Astrocyte of the hippocampus (primary cell): Measurements from ENCODE around the gene SLC6A12.
"Not testable (repeated sequence)": the region's sequence is repeated elsewhere in the genome, so short reads cannot be mapped to it uniquely, and the experiment has no call there.

ENCODE experiments used
- DNase-seq: peaks from one replicate; pipeline ENCODE4 v3.0.0; 2011; ENCODE audit warnings: low read depth, low spot score

Gene SLC6A12

DNA sequence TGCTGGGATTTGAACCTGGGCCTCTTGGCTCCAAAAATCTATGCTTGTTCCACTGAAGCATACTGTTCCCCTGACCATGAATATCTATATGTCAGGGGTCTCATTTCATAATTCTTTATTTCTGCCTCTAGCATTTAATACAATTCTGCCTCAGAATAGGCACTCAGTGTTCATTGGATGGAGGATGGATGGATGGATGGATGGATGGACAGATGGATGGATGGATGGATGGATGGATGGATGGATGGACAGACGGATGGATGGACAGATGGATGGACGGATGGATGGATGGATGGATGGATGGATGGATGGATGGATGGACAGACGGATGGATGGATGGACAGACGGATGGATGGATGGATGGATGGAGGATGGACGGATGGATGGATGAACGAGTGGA is 3.1 kb upstream of the SLC6A12 start:
- not testable (repeated sequence) for DNase-seq

DNA sequence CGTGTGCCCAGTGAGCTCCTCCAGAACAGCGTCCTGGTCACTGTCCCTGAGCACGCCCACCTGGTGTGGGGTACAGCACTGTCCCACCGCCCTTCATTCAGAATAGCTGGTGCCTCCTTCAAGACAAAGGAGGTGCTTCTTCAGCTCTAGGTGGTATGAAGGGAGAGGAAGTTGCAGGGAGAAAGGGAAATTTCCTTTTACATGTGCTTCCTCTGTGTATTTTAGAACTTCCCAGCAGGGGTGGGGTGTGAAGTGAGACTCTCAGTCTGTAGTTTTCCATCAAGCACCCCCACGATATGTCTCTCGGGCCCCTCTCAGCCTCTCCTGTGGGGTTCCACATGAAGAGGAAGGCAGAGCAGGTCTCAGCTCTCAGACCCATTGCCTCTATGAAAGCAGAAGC is 1.2 kb upstream of the SLC6A12 start:
- DNase-seq, result no peak

DNA sequence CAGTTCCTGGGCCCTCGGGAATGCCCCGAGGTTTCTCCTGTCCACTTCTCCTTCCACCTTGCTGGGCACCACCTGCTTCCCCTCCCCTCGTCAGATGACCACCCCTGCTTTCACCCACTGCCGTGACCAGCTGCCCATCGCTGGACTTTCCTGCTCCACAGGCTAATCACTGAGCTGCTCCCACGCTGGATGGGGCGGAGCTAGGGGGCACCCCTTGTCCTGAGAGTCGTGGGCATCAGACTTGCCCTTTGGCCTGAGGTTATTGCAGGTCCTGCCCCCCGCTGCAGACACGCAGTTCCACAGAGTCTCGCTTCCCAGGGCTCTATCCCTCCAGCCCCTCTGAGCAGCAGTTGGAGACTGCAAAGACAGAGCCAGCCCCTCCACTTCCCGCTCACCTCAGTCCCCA is 427 bp downstream of the SLC6A12 start:
- no peak for DNase-seq

DNA sequence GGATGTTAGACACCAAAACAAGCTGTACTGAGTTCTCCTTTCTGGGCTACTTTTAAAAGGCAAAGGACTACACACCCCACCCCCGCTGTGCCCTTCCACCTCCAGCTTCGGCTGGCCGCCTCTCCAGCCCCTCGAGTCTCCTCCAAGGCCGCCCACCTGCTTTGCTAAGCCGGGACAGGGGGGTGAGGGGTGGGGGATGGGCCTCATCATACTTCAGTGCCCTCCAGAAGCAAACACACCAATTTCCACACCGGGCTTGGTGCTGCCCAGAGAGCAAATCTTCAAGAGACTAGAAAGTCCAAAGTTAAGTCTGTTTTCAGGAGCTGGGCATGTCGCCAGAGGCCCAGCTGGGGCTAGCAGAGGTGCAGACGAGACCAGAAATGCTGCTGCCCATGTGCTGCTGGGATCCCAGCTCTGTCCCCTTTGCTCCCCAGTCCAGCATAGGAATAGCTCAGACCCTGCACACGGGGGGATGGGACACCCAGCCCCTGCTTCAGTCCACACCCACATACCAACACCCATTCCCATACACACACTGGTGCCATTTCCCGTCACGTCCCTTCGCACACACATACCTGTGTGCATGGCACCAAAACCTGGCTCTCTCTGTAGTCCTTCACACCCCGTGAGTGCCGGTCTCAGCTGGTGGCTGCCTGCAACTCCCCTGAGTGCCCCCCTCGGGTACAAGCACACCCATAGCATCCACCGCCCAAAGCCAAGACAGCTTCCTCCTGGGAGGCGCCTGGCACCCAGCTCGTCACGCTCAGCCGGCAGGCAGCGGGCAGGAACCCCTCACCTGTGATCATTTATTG is 1.0 kb downstream of the SLC6A12 start:
- DNase-seq, result no peak

DNA sequence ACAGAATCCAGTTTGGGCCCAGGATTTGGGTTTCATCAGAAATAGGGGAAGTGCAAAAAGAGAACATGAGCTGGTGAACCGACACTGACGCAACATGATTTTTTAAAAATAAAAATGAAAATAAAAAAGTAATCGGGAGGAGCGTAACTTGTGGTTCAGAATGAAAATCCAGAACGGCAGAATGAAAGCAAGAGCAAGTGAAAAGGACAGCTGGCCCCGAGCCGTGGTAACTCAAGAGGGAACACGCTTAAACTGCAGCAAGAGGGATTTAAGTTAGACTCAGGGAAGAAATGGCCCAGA is 1.6 kb downstream of the SLC6A12 start:
- DNase-seq, result no peak

DNA sequence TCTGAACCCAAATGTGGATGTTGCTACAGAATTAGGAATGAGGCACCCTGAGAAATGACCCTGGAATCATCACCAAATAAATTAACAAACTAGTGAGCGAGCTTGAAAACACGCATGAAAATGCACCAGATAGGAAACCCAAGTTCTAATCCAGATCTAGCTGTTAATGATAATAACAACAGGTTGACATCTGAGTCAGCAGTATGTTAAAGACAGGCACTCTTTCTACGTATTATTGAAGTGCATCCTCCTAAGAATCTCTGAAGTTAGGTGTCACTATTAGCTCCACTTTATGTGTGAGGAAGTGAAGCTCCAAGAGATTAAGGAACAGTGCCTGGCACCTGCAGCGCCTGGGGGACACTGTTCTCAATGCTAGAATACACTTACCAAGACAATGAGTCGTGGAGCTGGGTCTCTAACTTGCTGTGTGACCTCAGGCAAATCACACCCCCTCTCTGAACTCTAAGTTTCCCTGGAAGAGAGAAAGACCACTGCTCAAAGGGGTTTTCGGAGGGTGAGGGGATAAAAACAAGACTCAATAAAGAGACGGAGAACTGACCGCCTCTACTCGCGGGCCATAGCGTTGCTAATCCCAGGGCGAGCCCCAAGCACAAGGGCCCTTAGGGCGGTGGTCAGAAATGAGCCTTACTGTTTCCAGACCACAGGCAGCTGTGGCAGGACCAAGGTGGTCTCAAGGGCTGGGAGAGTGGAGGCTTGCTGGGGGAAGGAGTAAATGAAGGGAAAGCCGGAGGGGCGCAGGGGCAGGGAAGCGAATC is 2.1 kb downstream of the SLC6A12 start:
- no peak for DNase-seq

DNA sequence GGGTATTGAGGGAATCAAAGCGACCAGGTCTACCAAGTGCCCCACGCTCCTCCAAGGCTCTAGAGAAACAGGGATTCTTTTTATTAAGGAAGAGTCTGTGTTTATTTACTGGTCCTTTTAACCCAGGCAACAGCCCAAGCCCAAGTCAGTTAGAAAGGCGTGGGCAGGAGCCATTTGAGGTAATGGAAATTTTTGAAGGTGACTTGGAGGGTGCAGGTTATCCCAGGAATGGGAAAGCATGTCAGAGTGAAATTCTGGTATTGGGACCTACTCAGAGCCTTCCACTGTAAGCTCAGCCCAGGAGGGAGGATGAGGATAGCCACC is 2.9 kb downstream of the SLC6A12 start:
- DNase-seq, result no peak

DNA sequence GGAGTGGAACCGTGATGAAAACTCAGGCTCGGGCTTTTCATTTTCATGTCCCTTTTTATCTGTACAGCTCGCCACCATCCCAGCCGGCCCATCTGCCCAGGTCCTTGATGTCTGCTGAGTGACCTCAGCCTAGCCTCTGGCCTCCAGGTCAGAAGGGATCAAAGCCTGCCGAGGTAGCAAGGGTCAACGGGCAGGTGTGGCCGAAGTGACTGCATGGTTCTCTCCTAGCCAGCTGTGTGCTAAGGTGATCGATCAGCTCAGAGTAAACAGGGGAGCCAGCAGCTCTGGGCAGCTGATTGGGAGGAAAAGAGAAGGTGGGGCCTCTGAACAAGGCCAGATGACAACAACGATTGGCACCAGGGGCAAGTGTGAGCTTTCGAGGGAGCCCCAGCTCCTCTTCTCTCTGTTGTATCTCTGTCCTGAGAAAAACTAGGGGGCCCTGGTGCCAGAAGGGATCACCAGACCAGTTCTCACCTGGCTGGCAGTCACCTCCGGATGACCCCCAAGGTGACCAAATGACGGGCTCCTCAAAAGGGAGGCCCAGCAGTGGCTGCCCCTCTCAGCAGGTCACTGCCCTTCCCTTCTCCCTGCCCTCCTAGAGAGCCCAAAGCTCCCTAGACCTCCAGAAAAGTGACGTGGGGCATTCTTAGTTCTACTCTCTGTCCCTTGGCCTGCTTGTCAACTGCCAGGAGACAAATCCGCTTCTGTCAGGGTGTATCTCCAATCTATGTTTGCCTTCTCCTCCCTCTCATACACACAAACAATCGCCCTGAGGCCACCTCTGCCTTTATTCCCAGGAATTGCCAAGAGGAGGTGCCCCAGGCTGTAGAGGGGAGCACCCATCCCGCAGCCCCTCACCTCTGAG is 3.4 kb downstream of the SLC6A12 start:
- no peak for DNase-seq

DNA sequence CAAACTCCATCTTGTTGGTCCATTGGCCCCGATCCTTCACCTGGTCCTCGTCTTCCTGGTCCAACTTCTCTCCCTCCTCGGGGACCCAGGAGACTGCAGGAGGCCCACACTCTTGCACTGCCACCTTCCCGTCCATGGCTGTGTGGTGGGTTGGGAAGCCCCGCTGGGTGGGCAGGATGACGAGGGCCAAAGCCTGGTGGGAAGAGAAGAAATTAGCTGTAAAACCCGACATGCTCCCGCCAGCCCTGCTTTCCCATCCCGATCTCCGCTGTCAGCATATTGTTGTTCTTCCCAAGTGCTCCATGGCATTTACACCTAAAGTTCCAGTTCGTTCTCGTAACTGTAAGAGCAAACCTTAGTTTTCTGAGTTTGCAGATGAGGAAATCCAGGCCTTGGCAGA is 4.1 kb downstream of the SLC6A12 start:
- DNase-seq, result no peak

DNA sequence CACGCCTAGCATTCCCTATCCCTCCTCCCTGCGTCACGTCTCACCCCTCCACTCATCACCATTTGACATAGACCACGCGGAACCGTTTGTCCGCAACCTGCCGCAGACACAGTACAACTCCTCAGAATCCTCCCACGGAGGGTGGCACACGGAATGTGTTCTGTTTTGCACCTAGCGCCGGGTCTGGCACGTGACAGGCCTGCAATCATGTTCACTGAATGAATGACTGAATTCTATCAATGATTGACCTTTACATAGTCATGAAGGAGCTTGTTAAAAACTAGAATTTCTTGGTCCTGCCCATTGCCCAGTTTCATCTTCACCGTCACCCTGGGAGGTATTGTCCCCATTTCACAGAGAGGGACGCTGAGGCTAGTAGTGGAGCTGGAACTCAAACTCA is 4.7 kb downstream of the SLC6A12 start:
- DNase-seq, result no peak

DNA sequence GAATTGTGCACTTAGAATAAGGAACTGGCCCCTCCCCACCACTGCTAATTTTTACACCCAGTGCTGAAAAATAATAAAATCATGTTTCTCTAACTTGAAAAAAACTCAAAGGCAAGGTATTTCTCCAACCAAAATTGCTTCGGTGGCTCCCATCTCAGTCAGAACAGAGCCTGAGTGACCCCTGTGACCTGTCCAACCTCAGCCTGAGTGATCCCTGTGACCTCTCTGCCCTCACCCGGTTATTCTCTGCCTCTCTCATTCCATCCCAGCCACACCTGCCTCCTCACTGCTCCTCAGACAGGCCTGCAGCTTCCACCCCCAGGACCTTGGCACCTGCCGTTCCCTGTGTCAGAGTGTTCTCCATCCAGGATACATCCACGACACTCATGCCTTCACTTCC is 5.1 kb downstream of the SLC6A12 start:
- DNase-seq, result no peak

DNA sequence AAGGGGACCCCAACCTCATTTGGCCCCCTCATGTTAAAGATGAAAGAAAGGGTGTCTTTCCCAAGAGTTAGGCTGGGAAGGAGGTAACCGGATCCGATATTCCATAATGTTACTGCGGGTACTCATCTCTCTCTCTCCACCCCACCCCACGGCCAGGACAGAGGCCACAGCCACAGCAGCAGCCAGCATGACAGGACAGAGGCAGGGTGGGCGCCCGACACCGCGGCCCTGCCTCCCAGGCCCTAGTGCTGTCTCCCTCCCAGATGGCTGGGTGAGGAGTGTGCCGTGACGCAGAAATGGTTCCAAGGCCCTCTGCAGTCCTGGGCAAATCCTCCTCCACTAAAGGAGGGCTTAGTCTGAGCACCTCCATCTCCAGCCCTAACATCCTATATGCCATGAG is 6.2 kb downstream of the SLC6A12 start:
- no peak for DNase-seq

DNA sequence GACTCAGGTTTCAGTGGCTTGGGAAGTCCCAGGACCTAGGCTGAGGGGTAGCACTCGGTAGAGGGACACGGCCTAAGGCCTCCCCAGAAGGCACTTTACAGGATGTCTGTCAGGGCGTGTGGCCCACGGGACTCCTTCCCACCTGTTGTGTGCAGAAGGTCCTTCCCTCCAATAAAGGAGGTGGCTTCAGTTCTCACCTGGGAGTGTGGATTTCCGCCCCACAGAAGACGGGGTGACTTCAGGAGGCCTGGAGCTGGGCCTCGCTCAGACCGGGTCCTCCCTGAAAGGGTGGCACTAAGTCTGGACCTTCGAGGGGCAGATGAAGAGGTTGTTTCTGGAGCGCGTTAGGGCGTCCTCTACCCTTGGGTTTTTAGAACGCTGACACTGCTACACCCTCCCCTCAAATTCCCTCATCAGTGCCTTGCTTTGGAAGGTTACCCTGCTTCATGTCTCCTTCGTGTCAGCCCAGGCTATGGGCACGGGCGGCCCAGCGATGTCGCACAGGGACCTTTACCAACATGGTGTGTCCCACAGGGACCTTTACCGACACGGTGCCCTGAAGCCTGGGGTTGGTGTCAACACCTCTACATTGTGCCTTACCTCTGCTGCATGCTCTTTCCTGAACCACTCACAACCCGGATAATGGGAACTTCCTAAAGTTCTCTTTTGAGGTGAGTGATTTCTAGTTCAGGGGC is 7.1 kb downstream of the SLC6A12 start:
- no peak for DNase-seq

DNA sequence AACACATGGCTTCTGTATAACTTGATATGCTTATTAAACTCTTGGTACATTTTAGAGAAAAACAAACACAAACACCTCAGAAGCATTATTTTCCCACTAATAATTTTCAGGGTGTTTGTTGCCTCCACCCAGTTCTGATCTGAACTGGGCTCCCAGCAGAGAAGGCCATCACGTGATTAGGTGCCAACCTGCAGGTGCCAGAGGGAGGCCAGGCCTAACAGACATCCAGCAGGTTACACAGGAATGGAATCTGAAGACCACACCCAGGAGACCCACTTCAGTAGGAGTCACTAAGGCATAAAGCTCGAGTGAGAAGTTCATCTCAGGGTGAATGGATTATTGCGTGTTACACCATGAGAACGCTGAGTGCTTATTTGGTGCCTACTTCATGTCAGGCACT is 8.9 kb downstream of the SLC6A12 start:
- DNase-seq, result no peak

DNA sequence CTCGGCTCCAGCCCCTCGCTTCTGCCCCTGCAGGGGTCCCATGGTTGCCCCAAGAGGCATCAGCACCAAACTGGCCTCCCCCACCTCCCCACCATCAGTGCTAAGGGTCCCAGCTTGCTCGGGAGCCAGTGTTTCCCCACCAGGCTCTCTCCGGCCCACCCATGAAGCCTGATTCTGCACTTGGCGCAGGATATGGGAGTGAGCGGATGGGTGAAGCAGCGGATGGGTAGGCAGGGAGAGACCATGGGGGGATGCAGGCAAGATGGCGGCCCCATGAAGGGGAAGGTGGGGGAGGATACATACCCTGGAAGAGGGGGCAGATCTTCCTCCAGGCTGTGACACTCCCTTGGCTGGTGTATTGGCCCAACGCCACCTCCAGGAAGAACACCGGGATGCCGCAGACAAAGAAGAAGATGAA is 9.7 kb downstream of the SLC6A12 start:
- no peak for DNase-seq

DNA sequence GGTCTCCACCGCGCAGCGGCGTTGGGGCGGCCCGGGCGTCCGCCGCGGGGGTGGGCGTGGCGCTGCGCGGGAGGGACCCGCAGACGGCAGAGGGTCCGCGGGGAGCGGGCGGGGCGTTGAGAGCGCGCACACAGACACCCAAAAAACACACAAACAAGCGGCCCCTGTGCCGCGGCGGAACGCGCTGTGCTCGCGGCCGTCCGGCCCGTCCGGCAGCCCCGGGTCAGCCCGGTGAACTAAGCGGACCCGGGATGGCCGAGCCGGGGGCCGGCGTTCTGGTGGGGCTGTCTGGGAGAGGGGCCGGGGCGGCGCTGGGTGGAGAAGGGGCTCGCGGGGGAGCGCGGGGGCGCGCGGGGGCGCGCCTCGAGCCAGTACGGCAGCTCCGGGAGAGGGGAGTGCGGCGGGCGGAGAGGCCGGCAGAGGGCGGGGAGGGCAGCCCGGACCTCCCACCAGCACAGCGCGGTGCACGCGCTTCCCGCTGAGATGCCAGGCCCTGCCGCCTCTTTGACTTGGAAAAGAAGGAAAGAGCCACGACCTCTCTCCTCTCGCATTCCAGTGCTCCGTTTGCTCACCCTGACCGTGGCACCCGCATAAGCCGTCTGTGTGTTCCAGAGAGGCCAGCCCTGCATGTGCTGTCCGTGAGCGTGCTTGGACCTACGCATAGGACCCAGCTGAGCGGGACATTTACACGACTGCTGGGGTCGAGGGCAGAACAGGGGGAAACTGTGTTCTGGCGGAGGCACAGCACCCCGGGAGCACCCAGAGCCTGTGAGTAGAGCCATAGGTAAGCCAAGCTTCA is 10.3 kb downstream of the SLC6A12 start:
- peak; percentile 52 for DNase-seq

DNA sequence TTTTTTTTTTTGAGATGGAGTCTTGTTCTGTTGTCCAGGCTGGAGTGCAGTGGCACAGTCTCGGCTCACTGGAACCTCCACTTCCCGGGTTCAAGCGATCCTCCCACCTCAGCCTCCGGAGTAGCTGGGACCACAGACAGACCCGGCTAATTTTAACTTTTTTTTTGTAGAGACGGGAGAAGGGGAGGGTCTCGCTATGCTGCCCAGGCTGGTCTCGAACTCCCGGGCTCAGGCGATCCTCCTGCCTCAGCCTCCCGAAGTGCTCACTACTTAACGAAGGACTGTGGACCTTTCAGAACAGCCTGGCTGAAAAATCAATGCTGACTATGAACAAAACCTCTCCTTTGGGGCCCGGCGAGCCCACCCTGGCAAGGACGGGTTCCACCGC is 10.9 kb downstream of the SLC6A12 start:
- DNase-seq, result no peak

DNA sequence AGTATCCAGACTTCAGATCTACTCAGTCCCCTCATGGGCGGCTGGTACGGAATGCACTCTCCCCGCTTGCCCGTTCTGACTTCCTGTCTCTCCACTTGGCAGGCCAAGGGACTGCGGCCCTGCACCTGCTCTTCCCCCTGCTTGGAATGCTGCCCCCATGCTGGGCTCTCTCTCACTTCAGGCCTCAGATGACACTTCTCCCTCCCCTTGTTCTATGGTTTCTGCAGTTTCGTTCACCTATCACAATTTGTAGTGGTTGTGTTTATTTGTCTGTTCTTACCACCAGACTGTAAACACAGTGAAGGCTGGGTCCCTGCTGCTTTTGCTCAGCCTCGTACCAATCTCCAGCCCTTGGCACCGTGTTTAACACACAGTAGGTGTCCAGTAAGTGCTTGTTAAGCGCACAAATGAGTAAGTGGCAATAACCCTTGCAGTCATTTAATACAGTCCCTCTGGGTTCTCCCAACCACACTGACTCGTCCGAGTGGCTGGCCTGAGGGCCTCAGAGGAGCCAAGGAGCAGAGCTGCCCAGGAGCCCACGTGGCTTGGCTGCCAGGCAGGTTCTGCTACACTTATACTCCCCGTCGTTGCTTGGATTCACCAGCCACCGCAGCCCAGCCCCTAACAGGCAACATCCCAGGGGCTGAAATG is 11.8 kb downstream of the SLC6A12 start:
- no peak for DNase-seq

DNA sequence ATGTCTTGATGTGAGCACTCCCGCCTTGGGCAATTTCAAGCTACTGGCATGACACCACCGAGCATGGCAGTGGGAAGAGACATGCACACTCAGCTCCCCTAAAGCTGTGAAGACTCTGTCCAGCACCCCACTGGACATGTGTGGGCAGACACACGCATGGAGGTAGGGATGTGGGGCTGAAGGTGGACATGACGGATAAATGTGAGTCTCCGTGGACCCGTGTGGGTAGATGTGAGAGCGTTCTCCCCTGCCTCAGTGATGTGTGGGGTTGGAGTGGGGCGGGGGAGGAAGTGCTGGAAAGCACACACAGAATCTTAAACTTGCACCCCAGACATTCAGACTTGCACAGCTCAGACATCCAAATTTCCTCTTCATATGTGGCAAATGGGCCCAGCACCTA is 12.6 kb downstream of the SLC6A12 start:
- no peak for DNase-seq

DNA sequence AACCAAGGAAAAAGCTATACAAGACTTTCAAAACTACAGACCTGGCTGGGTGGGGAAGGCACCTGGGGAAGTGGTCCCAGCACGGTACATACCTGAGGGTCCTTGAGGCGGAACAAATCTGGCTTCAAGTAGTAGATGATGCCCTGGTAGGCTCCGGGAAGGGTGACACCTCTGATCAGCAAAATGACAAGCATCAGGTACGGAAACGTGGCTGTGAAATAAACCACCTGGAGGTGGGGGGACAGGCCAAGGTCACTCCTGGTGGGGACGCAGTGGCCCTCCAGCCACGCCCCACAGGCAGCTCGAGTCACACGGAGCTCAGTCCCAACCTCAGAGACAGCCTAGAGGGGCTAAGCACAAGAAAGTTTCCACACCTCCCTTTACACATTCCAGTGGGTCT is 15.3 kb downstream of the SLC6A12 start:
- no peak for DNase-seq
